ENCODE data around the gene KIAA1586. TPM values are rescaled to one million over a fixed set of nuclear protein-coding genes. Genes with fewer than 3 reads are reported as not detected.

Gene KIAA1586
- total RNA-seq, 6 donors from 2014 or later, result 2.7 to 11.3 (median 7.5) TPM

- H3K9me3 ChIP-seq, result no peaks in the 10 kb centered on the region
- H3K4me1 ChIP-seq, result peaks cover 12 to 25% (median 14%) of the 10 kb centered on the region in 4 donors
- H3K36me3 ChIP-seq, result peaks cover 17 to 49% (median 33%) of the 10 kb centered on the region in 4 donors
- DNase-seq (no peak), ATAC-seq (ENCODE audit: low FRiP score in 2 of 2) (no peak)
- H3K27ac ChIP-seq, result no peak overlapping the region
- TF ChIP-seq, protein P1, sequence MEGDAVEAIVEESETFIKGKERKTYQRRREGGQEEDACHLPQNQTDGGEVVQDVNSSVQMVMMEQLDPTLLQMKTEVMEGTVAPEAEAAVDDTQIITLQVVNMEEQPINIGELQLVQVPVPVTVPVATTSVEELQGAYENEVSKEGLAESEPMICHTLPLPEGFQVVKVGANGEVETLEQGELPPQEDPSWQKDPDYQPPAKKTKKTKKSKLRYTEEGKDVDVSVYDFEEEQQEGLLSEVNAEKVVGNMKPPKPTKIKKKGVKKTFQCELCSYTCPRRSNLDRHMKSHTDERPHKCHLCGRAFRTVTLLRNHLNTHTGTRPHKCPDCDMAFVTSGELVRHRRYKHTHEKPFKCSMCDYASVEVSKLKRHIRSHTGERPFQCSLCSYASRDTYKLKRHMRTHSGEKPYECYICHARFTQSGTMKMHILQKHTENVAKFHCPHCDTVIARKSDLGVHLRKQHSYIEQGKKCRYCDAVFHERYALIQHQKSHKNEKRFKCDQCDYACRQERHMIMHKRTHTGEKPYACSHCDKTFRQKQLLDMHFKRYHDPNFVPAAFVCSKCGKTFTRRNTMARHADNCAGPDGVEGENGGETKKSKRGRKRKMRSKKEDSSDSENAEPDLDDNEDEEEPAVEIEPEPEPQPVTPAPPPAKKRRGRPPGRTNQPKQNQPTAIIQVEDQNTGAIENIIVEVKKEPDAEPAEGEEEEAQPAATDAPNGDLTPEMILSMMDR (IDR thresholded peaks at IDR 0.05), result no peak
- TF ChIP-seq EP300 (IDR thresholded peaks at IDR 0.05) (no peak), POLR2A (IDR thresholded peaks at IDR 0.05) (no peak), POLR2AphosphoS5 (IDR thresholded peaks at IDR 0.05) (no peak)
- no peak overlapping the region for H3K4me3 ChIP-seq
- WGBS, 2 donors, result 69 to 95% methylated on average over 1 of the region's 1 CpG
- no peaks in the 10 kb centered on the region for H3K27me3 ChIP-seq
Measured at GRCh38 chr6:57097596-57097995, 51.1 kb downstream of the KIAA1586 start.

DNA sequence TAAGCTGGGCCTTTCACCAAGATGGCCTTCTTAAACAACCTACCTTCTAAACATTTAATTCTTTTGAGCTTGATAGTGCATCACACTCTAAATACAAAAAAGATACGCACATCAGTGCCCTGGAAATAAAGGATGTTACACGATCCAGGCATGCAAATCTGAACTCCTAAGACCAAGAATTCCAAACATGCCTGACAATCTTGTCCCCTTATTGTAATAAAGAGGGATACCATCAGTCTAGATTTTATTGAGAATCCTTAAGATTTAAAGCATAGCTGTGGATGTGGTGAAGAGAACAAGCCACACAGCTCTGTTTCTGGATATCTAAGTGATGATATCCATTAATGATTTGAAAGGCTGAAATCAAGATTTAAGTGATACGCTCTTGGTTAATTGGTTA lies 56.5 kb downstream of the KIAA1586 start:
- Histone ChIP-seq H3K27me3 (no peaks in the 10 kb centered on the region), H3K4me1 (peaks cover 0 to 8% (median 0%) of the 10 kb centered on the region in 4 donors), H3K27ac (no peak overlapping the region), H3K9me3 (no peaks in the 10 kb centered on the region), H3K4me3 (no peak overlapping the region), H3K36me3 (peaks cover 17 to 59% (median 37%) of the 10 kb centered on the region in 4 donors)
- ATAC-seq (ENCODE audit: low FRiP score in 2 of 2) (no peak), DNase-seq (no peak)
- WGBS, 2 donors, result 96 to 97% methylated on average over 3 of the region's 3 CpGs
- TF ChIP-seq EP300 (IDR thresholded peaks at IDR 0.05) (no peak), POLR2A (IDR thresholded peaks at IDR 0.05) (no peak), POLR2AphosphoS5 (IDR thresholded peaks at IDR 0.05) (no peak)
- TF ChIP-seq, protein P1 (IDR thresholded peaks at IDR 0.05), result no peak

DNA sequence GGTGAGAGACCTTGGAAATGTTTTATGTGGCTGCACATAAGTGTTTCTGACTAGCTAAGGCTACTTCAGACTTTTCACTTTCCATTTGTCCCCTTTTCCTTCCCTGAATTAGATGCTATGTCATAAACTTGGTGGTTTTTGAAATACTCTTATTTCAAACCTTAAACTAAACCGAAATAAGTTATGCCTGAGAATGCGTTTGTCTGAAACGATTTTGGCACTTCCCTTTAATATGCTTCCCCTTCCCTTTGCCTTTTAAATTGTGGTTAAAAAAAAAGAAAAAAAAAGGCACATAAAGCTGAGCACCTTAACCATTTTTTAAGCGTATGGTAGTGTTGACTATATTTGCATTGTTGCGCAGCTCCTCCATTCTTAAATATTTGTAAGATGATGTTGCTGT lies 57.8 kb downstream of the KIAA1586 start:
- no peak overlapping the region for H3K4me3 ChIP-seq
- 44 to 88% methylated on average over 5 of the region's 5 CpGs for WGBS, 2 donors
- peaks cover 0 to 8% (median 3%) of the 10 kb centered on the region in 4 donors for H3K4me1 ChIP-seq
- DNase-seq, result no peak
- ATAC-seq (ENCODE audit: low FRiP score in 2 of 2), result no peak
- no peaks in the 10 kb centered on the region for H3K9me3 ChIP-seq
- no peak for TF ChIP-seq POLR2A (IDR thresholded peaks at IDR 0.05)
- TF ChIP-seq EP300 (IDR thresholded peaks at IDR 0.05), result no peak
- TF ChIP-seq POLR2AphosphoS5 (IDR thresholded peaks at IDR 0.05), result no peak
- TF ChIP-seq, protein P1 (IDR thresholded peaks at IDR 0.05), result no peak
- peaks cover 17 to 52% (median 32%) of the 10 kb centered on the region in 4 donors for H3K36me3 ChIP-seq
- H3K27ac ChIP-seq, result no peak overlapping the region
- H3K27me3 ChIP-seq, result no peaks in the 10 kb centered on the region

Small RNAs within 50 kb of the gene (small RNA-seq; reads per million reads assigned to genes)
- 0 reads per million in 4 donors for gene FTH1P15

Other genes with a start within 250 kb of the KIAA1586 start
- gene BEND6, start 91.6 kb upstream of the KIAA1586 start, total RNA-seq, result 1 to 10 TPM in 1 of 6 donors, under 1 TPM in 2, not detected in 3; 0.29 to 1.1 (median 0.30) TPM
- 100 to 1,000 TPM in 1 of 6 donors, 10 to 100 TPM in 5; 39.7 to 117 (median 42.8) TPM for gene ZNF451, start 43.5 kb downstream of the KIAA1586 start, total RNA-seq
- gene BAG2, start 125.6 kb downstream of the KIAA1586 start, total RNA-seq, result 1 to 10 TPM; 2.1 to 7.4 (median 4.4) TPM
- 10 to 100 TPM in 2 of 6 donors, 1 to 10 TPM in 4; 6.3 to 19.7 (median 9.1) TPM for gene RAB23, start 175.6 kb downstream of the KIAA1586 start, total RNA-seq

All from upper lobe of left lung (tissue), 6 donors.